Measurements from ENCODE around the gene GTF3A.

DNA sequence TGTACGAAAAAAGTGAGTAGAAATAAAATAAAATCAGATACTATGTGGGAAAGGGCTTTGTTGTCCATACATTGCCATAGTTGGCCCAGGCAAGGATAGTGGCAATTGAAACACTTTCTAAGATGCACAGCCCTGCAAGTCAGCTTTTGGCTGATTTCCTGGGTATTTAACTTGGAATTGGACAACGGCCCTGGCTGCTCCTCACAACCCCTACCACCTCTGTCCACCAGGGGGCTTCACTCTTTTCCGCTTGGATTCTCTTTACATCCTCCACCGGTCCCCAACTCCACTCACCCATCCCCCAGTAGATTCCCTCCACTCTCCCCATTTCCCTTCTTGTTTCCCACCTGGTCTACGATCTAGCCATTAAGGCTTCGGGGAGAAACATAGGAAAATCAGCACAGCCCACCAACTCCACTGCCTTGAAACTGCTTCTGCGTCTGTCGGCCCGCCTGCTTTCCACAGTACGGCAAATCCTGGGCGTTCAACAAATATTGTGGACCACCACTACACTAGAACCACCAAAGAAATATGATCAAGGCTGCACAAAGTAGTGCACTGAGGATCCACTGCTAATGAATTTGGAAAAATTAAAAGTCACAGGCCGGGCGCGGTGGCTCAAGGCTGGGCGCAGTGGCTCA lies 48.6 kb upstream of the GTF3A start:
- TF ChIP-seq TCF7L2 (IDR thresholded peaks at IDR 0.05; ENCODE audit: borderline replicate concordance, low read depth, low read length) (no peak), ZSCAN30 (tag by site-specific recombination; IDR thresholded peaks at IDR 0.05) (no peak), SP2 (tag by site-specific recombination; IDR thresholded peaks at IDR 0.05) (no peak), ZNF776 (tag by site-specific recombination; IDR thresholded peaks at IDR 0.05; ENCODE audit: borderline replicate concordance) (no peak), HOXD13 (CRISPR knock-in tag; IDR thresholded peaks at IDR 0.05; ENCODE audit: borderline replicate concordance) (no peak), SALL2 (tag by site-specific recombination; IDR thresholded peaks at IDR 0.05; ENCODE audit: borderline replicate concordance) (no peak), ZBTB7A (tag by site-specific recombination; IDR thresholded peaks at IDR 0.05; ENCODE audit: low read depth) (no peak), ZNF121 (tag by site-specific recombination; IDR thresholded peaks at IDR 0.05) (no peak)
- TF ChIP-seq, protein P1, sequence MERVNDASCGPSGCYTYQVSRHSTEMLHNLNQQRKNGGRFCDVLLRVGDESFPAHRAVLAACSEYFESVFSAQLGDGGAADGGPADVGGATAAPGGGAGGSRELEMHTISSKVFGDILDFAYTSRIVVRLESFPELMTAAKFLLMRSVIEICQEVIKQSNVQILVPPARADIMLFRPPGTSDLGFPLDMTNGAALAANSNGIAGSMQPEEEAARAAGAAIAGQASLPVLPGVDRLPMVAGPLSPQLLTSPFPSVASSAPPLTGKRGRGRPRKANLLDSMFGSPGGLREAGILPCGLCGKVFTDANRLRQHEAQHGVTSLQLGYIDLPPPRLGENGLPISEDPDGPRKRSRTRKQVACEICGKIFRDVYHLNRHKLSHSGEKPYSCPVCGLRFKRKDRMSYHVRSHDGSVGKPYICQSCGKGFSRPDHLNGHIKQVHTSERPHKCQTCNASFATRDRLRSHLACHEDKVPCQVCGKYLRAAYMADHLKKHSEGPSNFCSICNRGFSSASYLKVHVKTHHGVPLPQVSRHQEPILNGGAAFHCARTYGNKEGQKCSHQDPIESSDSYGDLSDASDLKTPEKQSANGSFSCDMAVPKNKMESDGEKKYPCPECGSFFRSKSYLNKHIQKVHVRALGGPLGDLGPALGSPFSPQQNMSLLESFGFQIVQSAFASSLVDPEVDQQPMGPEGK (tag by site-specific recombination; IDR thresholded peaks at IDR 0.05) = no peak
- TF ChIP-seq, protein P2, sequence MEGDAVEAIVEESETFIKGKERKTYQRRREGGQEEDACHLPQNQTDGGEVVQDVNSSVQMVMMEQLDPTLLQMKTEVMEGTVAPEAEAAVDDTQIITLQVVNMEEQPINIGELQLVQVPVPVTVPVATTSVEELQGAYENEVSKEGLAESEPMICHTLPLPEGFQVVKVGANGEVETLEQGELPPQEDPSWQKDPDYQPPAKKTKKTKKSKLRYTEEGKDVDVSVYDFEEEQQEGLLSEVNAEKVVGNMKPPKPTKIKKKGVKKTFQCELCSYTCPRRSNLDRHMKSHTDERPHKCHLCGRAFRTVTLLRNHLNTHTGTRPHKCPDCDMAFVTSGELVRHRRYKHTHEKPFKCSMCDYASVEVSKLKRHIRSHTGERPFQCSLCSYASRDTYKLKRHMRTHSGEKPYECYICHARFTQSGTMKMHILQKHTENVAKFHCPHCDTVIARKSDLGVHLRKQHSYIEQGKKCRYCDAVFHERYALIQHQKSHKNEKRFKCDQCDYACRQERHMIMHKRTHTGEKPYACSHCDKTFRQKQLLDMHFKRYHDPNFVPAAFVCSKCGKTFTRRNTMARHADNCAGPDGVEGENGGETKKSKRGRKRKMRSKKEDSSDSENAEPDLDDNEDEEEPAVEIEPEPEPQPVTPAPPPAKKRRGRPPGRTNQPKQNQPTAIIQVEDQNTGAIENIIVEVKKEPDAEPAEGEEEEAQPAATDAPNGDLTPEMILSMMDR (tag by site-specific recombination; IDR thresholded peaks at IDR 0.05) = peak; percentile 46; the same call in 1 of the 2 replicates
- TF ChIP-seq, protein P3, sequence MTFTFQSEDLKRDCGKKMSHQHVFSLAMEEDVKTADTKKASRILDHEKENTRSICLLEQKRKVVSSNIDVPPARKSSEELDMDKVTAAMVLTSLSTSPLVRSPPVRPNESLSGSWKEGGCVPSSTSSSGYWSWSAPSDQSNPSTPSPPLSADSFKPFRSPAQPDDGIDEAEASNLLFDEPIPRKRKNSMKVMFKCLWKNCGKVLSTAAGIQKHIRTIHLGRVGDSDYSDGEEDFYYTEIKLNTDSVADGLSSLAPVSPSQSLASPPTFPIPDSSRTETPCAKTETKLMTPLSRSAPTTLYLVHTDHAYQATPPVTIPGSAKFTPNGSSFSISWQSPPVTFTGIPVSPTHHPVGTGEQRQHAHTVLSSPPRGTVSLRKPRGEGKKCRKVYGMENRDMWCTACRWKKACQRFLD (tag by site-specific recombination; IDR thresholded peaks at IDR 0.05) = no peak
- TF ChIP-seq, protein P4, sequence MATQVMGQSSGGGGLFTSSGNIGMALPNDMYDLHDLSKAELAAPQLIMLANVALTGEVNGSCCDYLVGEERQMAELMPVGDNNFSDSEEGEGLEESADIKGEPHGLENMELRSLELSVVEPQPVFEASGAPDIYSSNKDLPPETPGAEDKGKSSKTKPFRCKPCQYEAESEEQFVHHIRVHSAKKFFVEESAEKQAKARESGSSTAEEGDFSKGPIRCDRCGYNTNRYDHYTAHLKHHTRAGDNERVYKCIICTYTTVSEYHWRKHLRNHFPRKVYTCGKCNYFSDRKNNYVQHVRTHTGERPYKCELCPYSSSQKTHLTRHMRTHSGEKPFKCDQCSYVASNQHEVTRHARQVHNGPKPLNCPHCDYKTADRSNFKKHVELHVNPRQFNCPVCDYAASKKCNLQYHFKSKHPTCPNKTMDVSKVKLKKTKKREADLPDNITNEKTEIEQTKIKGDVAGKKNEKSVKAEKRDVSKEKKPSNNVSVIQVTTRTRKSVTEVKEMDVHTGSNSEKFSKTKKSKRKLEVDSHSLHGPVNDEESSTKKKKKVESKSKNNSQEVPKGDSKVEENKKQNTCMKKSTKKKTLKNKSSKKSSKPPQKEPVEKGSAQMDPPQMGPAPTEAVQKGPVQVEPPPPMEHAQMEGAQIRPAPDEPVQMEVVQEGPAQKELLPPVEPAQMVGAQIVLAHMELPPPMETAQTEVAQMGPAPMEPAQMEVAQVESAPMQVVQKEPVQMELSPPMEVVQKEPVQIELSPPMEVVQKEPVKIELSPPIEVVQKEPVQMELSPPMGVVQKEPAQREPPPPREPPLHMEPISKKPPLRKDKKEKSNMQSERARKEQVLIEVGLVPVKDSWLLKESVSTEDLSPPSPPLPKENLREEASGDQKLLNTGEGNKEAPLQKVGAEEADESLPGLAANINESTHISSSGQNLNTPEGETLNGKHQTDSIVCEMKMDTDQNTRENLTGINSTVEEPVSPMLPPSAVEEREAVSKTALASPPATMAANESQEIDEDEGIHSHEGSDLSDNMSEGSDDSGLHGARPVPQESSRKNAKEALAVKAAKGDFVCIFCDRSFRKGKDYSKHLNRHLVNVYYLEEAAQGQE (tag by site-specific recombination; IDR thresholded peaks at IDR 0.05) = no peak
- TF ChIP-seq, protein P5, sequence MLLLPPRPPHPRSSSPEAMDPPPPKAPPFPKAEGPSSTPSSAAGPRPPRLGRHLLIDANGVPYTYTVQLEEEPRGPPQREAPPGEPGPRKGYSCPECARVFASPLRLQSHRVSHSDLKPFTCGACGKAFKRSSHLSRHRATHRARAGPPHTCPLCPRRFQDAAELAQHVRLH (tag by site-specific recombination; IDR thresholded peaks at IDR 0.05) = no peak
